Keratinocyte (primary cell): Measurements from ENCODE around the gene MUS81. TPM values are rescaled to one million over a fixed set of nuclear protein-coding genes. Genes with fewer than 3 reads are reported as not detected.
A peak's percentile ranks its signal among the peaks of the same experiment; 100 is the strongest.

Experiments used
- DNase-seq: peaks from one replicate; pipeline ENCODE4 v3.0.0-alpha.2; 2011; ENCODE audit warnings: low read depth, missing footprints, low spot score
- FAIRE-seq: peaks from 2 replicates; lab custom pipeline; 2011; peaks lifted over from hg19 to GRCh38; lab: Jason Lieb, UNC
- H2AFZ ChIP-seq: 2 replicates; pipeline ENCODE4 v1.6.0; 2012; ENCODE audit warnings: low read length, control low read depth, inconsistent platforms; ENCODE audit not compliant: control insufficient read depth
- H3K27ac ChIP-seq: 2 replicates; pipeline ENCODE4 v1.5.1; 2011; ENCODE audit warnings: low read length; ENCODE audit not compliant: control insufficient read depth, insufficient read depth
- H3K27me3 ChIP-seq: 3 replicates; pipeline ENCODE4 v1.6.0; 2011; ENCODE audit warnings: low read length; ENCODE audit not compliant: control insufficient read depth, insufficient read depth; ENCODE audit errors: extremely low read depth
- H3K36me3 ChIP-seq, 2 experiments: 2 replicates in 1 of 2; 3 replicates in 1 of 2; pipeline ENCODE4 v1.5.1; 2011; ENCODE audit warnings: low read length in 2 of 2, mild to moderate bottlenecking in 1 of 2; ENCODE audit not compliant: control insufficient read depth in 2 of 2, insufficient read depth in 2 of 2; ENCODE audit errors: extremely low read depth in 1 of 2
- H3K4me1 ChIP-seq: 3 replicates; pipeline ENCODE4 v1.5.1; 2011; ENCODE audit warnings: low read length; ENCODE audit not compliant: control insufficient read depth, insufficient read depth; ENCODE audit errors: extremely low read depth
- H3K4me2 ChIP-seq: 3 replicates; pipeline ENCODE4 v1.6.0; 2011; ENCODE audit warnings: low read depth, low read length; ENCODE audit not compliant: control insufficient read depth, insufficient read depth; ENCODE audit errors: extremely low read depth
- H3K4me3 ChIP-seq, 3 experiments: fragments of 200-600 bp in 1 of 3; sonication (generic) in 1 of 3; 2 replicates in 2 of 3; 3 replicates in 1 of 3; pipeline ENCODE4 v1.5.1; 2011 to 2016; ENCODE audit warnings: low read length in 3 of 3, mild to moderate bottlenecking in 3 of 3, control low read depth in 2 of 3, inconsistent platforms in 1 of 3, low read depth in 1 of 3, mixed read lengths in 1 of 3, mixed run types in 1 of 3, moderate library complexity in 1 of 3; ENCODE audit not compliant: control insufficient read depth in 2 of 3, insufficient read depth in 2 of 3; ENCODE audit errors: extremely low read depth in 1 of 3
- H3K79me2 ChIP-seq: 2 replicates; pipeline ENCODE4 v1.6.0; 2012; ENCODE audit warnings: low read length; ENCODE audit not compliant: control insufficient read depth, insufficient read depth
- H3K9ac ChIP-seq: 3 replicates; pipeline ENCODE4 v1.6.0; 2011; ENCODE audit warnings: low read length; ENCODE audit not compliant: control insufficient read depth, insufficient read depth; ENCODE audit errors: extremely low read depth
- H3K9me1 ChIP-seq: 3 replicates; pipeline ENCODE4 v1.6.0; 2011; ENCODE audit warnings: low read length; ENCODE audit not compliant: control insufficient read depth, insufficient read depth; ENCODE audit errors: extremely low read depth
- H3K9me3 ChIP-seq: 2 replicates; pipeline ENCODE4 v1.5.1; 2012; ENCODE audit warnings: low read depth, low read length; ENCODE audit not compliant: control insufficient read depth
- H4K20me1 ChIP-seq: 3 replicates; pipeline ENCODE4 v1.6.0; 2011; ENCODE audit warnings: low read length; ENCODE audit not compliant: control insufficient read depth, insufficient read depth; ENCODE audit errors: extremely low read depth
- CTCF ChIP-seq, 3 experiments: IDR thresholded peaks in 1 of 3; conservative IDR thresholded peaks in 1 of 3; optimal IDR thresholded peaks in 1 of 3; 2 replicates in 2 of 3; 3 replicates in 1 of 3; pipeline versions ENCODE3 to v1.5.1; 2011; ENCODE audit warnings: low read length in 3 of 3, mild to moderate bottlenecking in 3 of 3, moderate library complexity in 2 of 3, control low read depth in 1 of 3, inconsistent platforms in 1 of 3; ENCODE audit not compliant: insufficient read depth in 2 of 3; ENCODE audit errors: extremely low read depth in 1 of 3
- EZH2 ChIP-seq: IDR thresholded peaks from one replicate; pipeline ENCODE4 v1.6.1; 2012; ENCODE audit warnings: inconsistent platforms, mild to moderate bottlenecking, low read length, moderate library complexity
- dilution Hi-C: fragments of 300-500 bp; cut with MboI; formaldehyde crosslinking; loops from one replicate; pipeline ENCODE4 v1.7.0; 2020; ENCODE audit warnings: low sequenced_read_pairs; ENCODE audit not compliant: extremely low pct_ligation_motif_present
- polyA plus RNA-seq, 5 experiments: library from polyadenylated mRNA; depleted of rRNA in 3 of 5; stranded (reverse) in 3 of 5; stranded (forward) in 1 of 5; unstranded in 1 of 5; fragments of >200 nt; gene quantifications; 1 replicate in 1 of 5; 2 replicates in 3 of 5; 3 replicates in 1 of 5; pipeline versions ENCODE4 v1.2.1 to v1.2.3, GENCODE V29; 2011 to 2012; ENCODE audit warnings: missing spikeins in 2 of 5, low read depth in 1 of 5, low replicate concordance in 1 of 5

MUS81 gene
- polyA plus RNA-seq, 1 donor (not counting 4 experiments of a cell fraction or from before 2014, with no cell fraction given) = 28.0 TPM

- no peak for FAIRE-seq
- no peak overlapping the region for H3K4me2 ChIP-seq
- no peak overlapping the region for H3K9ac ChIP-seq
- no peak for TF ChIP-seq CTCF (optimal IDR thresholded peaks at IDR 0.05 in 1 of 3, IDR thresholded peaks at IDR 0.05 in 1 of 3, conservative IDR thresholded peaks at IDR 0.05 in 1 of 3; ENCODE audit: extremely low read depth in 1 of 3, insufficient read depth in 2 of 3, low read length in 3 of 3)
- no peak for TF ChIP-seq EZH2
- H3K79me2 ChIP-seq = peaks cover 18% of the 10 kb centered on the region
- H3K9me1 ChIP-seq = no peaks in the 10 kb centered on the region
- peaks cover 2% of the 10 kb centered on the region for H3K4me1 ChIP-seq
- no peak for DNase-seq
- no peak overlapping the region for H2AFZ ChIP-seq
- no peak overlapping the region for H3K27ac ChIP-seq
- no peaks in the 10 kb centered on the region for H3K27me3 ChIP-seq
- no peaks in the 10 kb centered on the region for H3K9me3 ChIP-seq
- dilution Hi-C loops = no loop called here
- H3K4me3 ChIP-seq = no peak overlapping the region
- H4K20me1 ChIP-seq = peaks cover 31% of the 10 kb centered on the region
- peaks cover 25 to 31% of the 10 kb centered on the region in 2 experiments for H3K36me3 ChIP-seq
These were observed 9.8 kb upstream of the MUS81 start for GRCh38 chr11:65850217-65851082.

- H3K27ac ChIP-seq = no peak overlapping the region
- DNase-seq = no peak
- peaks cover 2% of the 10 kb centered on the region for H3K9me1 ChIP-seq
- H3K9me3 ChIP-seq = no peaks in the 10 kb centered on the region
- FAIRE-seq = no peak
- H4K20me1 ChIP-seq = peaks cover 38% of the 10 kb centered on the region
- peaks cover 25% of the 10 kb centered on the region for H3K79me2 ChIP-seq
- H3K4me2 ChIP-seq = no peak overlapping the region
- TF ChIP-seq EZH2 (no peak), CTCF (optimal IDR thresholded peaks at IDR 0.05 in 1 of 3, IDR thresholded peaks at IDR 0.05 in 1 of 3, conservative IDR thresholded peaks at IDR 0.05 in 1 of 3; ENCODE audit: extremely low read depth in 1 of 3, insufficient read depth in 2 of 3, low read length in 3 of 3) (peak; percentile 47 to 79 (median 69))
- H3K4me1 ChIP-seq = peaks cover 9% of the 10 kb centered on the region
- no peak overlapping the region for H3K4me3 ChIP-seq
- no peaks in the 10 kb centered on the region for H3K27me3 ChIP-seq
- peaks cover 30 to 38% of the 10 kb centered on the region in 2 experiments for H3K36me3 ChIP-seq
- H3K9ac ChIP-seq = no peak overlapping the region
- H2AFZ ChIP-seq = no peak overlapping the region
- dilution Hi-C loops = no loop called here
These were observed 9.1 kb upstream of the MUS81 start for GRCh38 chr11:65851083-65851579.
